A204.1 (cell line): Measurements from ENCODE around the gene FZD10.

Source experiments
- FAIRE-seq: peaks from 2 replicates; lab custom pipeline; 2012; peaks lifted over from hg19 to GRCh38; lab: Jason Lieb, UNC

Gene FZD10

DNA sequence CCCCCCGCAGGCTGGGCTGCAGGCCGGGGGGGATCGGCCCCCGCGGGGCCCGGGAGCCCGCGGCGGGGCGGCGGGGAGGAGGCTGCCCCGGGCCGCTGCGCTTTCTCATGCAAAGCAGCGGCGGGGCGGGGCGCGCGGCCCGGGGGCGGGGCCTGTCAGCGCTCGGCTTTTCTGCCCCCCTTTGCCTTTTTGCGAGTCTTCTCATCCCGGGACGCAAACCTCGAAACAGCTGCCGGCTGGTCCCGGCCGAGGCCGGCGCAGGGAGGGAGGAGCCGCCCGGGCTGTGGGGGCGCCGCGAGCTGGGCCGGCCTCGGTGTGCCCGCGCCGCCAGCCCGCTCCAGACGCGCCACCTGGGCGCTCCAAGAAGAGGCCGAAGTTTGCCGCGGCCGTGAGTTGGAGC is at the start of gene FZD10:
FZD10 (plus strand) TSS at position 198 of the 400 bp plus-strand sequence. CDS start 479 bp downstream, outside the sequence.
- FAIRE-seq = no peak

DNA sequence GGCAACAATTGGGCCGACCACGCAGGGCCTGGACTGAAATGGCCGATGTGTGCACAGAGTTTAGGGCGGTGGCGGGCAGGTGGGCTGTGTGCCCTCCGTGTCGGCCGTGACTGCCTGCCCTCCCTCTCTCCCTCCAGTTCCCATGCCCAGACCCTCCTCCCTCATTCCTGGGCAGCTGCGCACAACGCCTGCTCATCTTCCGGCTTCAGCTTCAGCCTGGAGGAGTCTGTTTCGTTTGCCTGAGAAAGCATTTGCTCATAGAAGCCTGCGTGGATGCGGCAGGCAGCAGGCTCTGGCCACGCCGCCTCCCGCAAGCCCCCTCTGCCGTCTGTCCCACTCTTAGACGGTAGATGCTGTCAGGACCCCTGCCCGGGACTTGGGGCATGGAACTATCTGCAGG is 47.3 kb upstream of the FZD10 start:
- FAIRE-seq = no peak

- FAIRE-seq = no peak
Measured at GRCh38 chr12:130115646-130116045, 46.6 kb upstream of the FZD10 start.

DNA sequence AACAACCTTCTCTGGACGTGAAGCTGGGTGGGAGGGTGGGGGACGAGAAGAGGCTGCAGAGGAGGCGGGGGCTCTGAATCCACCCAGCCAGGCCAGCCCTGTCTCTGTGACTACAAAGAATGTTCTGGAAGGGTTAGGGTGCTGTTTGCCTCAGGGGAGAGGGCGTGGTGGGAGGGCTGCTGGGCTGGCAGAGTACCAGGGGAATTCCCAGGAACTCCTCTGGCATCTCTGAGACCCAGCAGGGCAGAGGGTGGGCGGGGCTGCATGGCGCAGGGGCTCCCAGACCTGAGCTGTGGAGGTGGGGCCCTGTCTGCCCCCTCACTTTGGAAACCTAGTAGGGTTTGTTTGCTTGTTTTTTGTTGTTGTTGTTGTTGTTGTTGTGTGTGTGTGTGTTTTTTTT is 45.5 kb upstream of the FZD10 start:
- no peak for FAIRE-seq

GRCh38 chr12:130117233-130117632 is 45.0 kb upstream of the FZD10 start:
- no peak for FAIRE-seq

GRCh38 chr12:130117701-130118100 is 44.6 kb upstream of the FZD10 start:
- no peak for FAIRE-seq

DNA sequence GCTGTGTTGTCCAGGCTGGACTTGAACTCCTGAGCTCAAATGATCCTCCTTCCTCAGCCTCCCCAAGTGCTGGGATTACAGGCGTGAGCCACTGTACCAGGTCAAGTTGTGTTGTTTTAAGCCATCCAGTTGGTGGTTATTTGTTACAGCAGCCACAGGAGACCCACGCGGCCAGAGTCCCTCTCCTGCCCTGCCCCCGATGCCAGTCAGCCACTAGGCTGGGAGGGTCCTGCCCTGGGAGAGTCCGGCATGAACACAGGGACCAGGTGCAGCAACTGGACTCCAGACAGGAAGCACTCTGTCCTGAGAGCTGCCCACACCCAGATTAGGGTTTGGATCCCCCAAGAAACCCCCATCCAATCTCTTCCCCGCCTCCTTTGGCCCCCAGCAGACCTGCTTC is 44.1 kb upstream of the FZD10 start:
- no peak for FAIRE-seq

DNA sequence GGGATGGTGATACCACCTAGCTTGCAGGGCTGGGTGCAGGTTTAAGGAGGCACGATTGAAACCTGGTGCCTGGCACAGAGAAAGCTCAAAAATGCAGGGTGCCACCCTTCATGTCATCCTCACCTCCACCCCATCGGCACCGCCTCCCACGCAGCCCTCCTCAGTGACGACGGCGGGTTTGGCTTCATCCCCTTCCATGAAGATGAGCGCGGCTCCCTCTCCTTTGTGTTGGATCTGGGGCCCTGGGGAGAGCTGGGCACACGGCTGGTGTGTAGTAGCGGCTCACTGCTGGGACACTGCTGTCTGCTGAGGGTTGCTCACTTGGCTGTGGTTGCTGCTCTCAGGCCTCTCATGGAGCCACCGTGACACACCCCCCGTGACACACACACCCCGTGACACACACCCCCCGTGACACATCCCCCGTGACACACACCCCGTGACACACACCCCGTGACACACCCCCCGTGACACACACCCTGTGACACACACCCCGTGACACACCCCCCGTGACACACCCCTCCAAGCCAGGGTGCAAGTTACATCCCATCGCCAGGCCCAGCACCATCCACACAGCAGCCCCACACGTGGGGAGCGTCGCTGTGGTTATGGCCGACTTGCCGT is 42.9 kb upstream of the FZD10 start:
- no peak for FAIRE-seq

DNA sequence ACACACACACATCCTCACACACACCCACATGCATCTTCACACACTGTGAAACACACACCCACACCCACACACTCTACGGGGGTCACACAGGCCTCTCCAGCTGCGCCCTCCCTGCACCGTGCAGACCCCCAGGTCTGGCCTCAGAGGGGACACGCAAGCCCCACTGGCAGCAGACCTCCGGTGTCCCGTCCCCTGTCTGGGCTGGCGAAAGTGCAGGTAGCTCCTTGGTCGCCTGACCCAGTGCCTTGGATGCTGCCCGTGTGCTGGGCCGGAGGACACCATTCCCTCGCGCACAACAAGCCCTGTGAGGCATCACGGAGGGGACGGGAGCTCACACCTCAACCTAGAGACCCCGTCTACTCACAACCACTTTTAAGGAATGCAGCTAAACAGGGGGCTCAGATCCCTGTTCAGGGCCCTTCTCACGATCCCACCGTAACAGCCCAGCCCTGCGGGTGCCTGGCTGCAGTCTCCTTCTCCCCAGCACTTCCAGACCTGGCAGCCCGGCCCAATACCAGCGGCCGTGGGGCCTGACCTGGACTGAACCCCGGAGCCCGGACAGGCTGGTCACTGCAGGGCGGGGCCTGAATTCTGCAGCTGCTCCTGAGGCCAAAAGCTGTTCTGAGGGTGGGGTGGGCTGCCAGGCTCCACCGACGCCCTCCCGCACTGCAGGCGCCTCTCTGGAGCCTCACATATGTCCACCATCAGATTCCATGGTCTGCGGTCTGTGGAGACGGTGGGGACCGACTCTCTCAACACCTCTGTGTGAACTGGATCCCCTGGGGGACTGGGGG is 42.1 kb upstream of the FZD10 start:
- FAIRE-seq = no peak

GRCh38 chr12:130121226-130122000 is 40.9 kb upstream of the FZD10 start:
- no peak for FAIRE-seq

DNA sequence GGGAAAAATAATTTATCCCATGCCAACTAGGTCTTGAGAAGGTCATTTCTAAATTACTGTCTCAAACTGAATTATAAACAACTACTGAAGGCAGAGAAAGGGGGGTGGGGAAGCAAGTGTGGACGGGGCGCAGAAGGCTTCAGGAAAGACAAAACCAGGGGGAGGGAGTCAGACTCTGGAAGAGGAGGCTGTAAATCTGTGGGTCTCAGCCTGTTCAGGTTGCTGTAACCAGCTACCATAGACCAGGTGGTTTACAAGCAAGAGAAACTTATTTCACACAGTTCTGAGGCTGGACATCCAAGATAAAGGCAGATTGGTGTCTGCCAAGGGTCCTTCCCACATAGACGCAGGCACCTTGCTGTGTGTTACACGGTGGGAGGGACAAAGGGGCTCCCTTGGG is 39.9 kb upstream of the FZD10 start:
- no peak for FAIRE-seq

GRCh38 chr12:130124106-130124505 is 38.2 kb upstream of the FZD10 start:
- no peak for FAIRE-seq

- no peak for FAIRE-seq
Measured at GRCh38 chr12:130124605-130125244, 37.5 kb upstream of the FZD10 start.

DNA sequence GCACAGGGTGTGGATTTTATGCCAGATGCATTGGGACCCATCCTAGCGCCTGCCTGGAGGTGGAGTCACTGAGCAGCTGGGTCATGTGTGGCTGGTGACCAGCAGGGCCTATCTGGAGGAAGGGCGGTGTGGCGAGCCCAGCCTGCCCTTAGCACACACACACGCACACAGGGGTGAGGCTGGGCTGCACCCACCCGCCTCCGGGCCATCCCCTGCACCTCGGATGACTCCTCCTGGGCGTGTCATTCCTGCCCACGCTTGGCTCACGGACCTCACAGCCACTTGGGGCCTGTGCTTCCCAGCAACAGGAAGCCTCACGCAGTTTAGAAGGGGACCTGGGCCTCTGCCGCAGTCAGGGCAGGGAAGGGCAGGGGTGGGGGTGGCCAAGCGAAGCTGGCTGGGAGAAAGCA is 36.2 kb upstream of the FZD10 start:
- no peak for FAIRE-seq

DNA sequence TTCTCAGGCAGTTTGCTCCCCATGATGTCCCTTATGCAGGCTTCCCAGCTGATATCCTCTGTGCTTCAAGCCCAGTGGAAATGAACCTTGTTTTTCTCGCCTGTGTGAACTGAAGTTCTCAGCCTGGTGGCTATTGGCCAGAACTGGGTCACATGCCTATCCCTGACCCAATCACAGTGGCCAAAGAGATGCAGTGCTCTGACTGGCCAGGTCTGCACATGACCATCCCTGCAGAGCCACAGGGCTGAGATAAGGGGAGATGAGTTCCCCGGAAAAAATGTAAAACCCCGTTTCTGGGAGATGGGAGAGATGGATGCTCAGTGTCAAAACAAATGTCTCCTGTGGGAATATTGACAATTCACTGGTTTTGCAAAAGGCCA is 34.7 kb upstream of the FZD10 start:
- no peak for FAIRE-seq

- FAIRE-seq = no peak
Measured at GRCh38 chr12:130127912-130128789, 34.1 kb upstream of the FZD10 start.

- FAIRE-seq = no peak
Measured at GRCh38 chr12:130128790-130129735, 33.2 kb upstream of the FZD10 start.

GRCh38 chr12:130130346-130130745 is 31.9 kb upstream of the FZD10 start:
- no peak for FAIRE-seq

DNA sequence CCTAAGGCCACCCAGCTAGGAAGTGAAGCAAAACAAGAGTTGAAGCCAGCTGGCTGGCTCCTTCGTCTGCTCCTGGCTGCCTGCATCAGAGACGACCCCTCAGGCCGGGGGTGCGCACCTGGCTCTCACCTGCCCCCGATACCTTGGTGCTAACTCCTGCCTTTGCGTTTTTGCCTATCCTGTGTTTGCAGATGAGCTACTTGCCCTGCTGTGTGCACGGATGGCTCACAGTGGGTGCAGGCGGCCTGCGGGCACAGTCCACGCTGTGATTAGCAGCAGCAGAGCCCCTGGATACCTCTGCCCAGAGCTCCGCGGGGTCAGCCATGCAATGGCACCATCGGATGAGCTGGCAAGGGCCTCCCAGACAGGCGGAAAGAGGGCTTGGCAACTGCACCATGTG is 31.2 kb upstream of the FZD10 start:
- FAIRE-seq = no peak

GRCh38 chr12:130131801-130132200 is 30.5 kb upstream of the FZD10 start:
- no peak for FAIRE-seq
